Activated naive CD4-positive, alpha-beta T cell treated with anti-CD3 and anti-CD28 coated beads for 36 hours (primary cell): ENCODE results near the gene CCDC85B. TPM values are rescaled to one million over a fixed set of nuclear protein-coding genes. Genes with fewer than 3 reads are reported as not detected.
A peak's percentile ranks its signal among the peaks of the same experiment; 100 is the strongest.

Experiments used
- CTCF ChIA-PET: fragments of 350-600 bp; sonication (Branson Sonifier 250); formaldehyde crosslinking; loops from one replicate; lab custom pipeline; 2021; ENCODE audit warnings: antibody characterized with exemption; lab: Charles Lee
- DNase-seq: peaks from one replicate; pipeline ENCODE4 v3.0.0-alpha.2; 2020
- H3K27ac Mint-ChIP-seq: one replicate; pipeline ENCODE4 v1.8.0; 2021; ENCODE audit warnings: mild to moderate bottlenecking, mixed read lengths
- H3K27me3 Mint-ChIP-seq: one replicate; pipeline ENCODE4 v1.8.0; 2021; ENCODE audit warnings: low read depth, mixed read lengths
- H3K36me3 Mint-ChIP-seq: one replicate; pipeline ENCODE4 v1.8.0; 2021; ENCODE audit warnings: low read depth, mixed read lengths
- H3K4me1 Mint-ChIP-seq: one replicate; pipeline ENCODE4 v1.8.0; 2021; ENCODE audit warnings: low read depth, mixed read lengths
- H3K4me3 Mint-ChIP-seq: one replicate; pipeline ENCODE4 v1.8.0; 2021; ENCODE audit warnings: mild to moderate bottlenecking, moderate library complexity, mixed read lengths
- H3K9me3 Mint-ChIP-seq: one replicate; pipeline ENCODE4 v1.8.0; 2021; ENCODE audit warnings: mixed read lengths
- intact Hi-C: fragments of 100-400 bp; cut with micrococcal nuclease; formaldehyde crosslinking; loops from one replicate; pipeline ENCODE4 v1.15.1; 2023
- total RNA-seq, 2 experiments: library from RNA; stranded (reverse); gene quantifications; one replicate each; pipeline ENCODE4 v1.2.3, GENCODE V29; 2021

CCDC85B gene
- total RNA-seq, 2 experiments from 2014 or later: 27.6 to 29.0 TPM

- CTCF ChIA-PET: interaction anchor here (0.6 to 5.0 kb wide), 7 partner anchors 9 to 439 kb away, joined by 3 to 57 read pairs (median 3); partner anchors contain the start of genes FIBP, KAT5 and MUS81
- H3K27ac Mint-ChIP-seq: no peak overlapping the region
- no peaks in the 10 kb centered on the region for H3K9me3 Mint-ChIP-seq
- H3K27me3 Mint-ChIP-seq: no peaks in the 10 kb centered on the region
- intact Hi-C loops: loop anchor here (2.0 kb wide), 2 partner anchors 13 to 17 kb away; partner anchors contain the start of genes CFL1 and FIBP
- no peak for DNase-seq
- peak overlapping the region; percentile 38 for H3K4me3 Mint-ChIP-seq
- H3K36me3 Mint-ChIP-seq: peaks cover 6% of the 10 kb centered on the region
- peaks cover 15% of the 10 kb centered on the region for H3K4me1 Mint-ChIP-seq
Observed at GRCh38 chr11:65871811-65872548, 18.5 kb upstream of the CCDC85B start.

DNA sequence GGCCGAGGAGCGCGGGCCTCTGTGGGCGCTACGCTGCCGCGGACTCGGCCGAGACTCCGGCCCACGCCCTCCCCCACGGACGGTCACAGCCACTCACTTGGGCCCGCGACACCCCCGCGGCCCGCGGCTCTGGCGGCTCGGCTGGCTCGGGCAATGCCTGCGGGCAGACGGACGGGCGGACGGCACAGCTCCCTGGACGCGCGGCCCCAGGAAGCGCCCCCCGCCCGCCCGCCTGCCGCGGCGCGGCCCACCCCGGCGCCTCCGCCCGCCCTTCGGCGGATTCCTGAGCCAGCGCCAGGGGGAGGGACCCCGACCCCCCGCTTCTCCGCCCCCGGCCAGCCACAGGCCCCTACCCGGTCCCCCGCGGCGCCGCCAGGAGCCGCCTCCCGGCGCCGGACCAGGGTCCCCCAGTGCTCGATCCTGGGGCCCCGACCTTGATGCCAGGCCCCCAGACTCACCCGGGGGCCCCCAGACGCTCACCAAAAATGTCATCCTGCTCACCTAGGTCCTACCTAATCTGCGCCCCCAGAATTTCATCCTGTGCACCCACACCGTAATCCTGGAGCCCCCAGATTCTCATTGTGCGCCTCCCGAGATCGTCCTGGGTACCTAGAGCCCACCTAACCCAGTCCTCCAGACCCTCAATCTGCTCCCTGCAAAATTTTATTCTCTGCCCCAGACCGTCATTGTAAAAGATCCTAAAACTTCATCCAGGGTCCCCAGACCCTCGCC lies 17.7 kb upstream of the CCDC85B start, which contains the start of gene EFEMP2:
TSS of gene EFEMP2 (minus strand) at position 215 of the 732 bp plus-strand sequence. CDS start 446 bp downstream, outside the sequence.
- Mint-ChIP-seq H3K4me3 (peak within 1 kb of the TSS; percentile 87), H3K27ac (peak within 1 kb of the TSS; percentile 82), H3K36me3 (no peaks in the 10 kb centered on the region), H3K27me3 (no peaks in the 10 kb centered on the region), H3K4me1 (peaks cover 15% of the 10 kb centered on the region), H3K9me3 (no peaks in the 10 kb centered on the region)
- intact Hi-C loops: loop anchor here (2.0 kb wide), 2 partner anchors 14 to 16 kb away; partner anchors contain the start of genes CFL1 and FIBP
- CTCF ChIA-PET: interaction anchor here (0.6 to 5.0 kb wide), 3 partner anchors 13 to 103 kb away, joined by 3 to 57 read pairs (median 22); partner anchors contain the start of genes FIBP and MUS81
- no peak for DNase-seq

GRCh38 chr11:65873318-65874156 lies 16.9 kb upstream of the CCDC85B start:
- intact Hi-C loops: loop anchor here (2.0 kb wide), 2 partner anchors 15 kb away; partner anchors contain the start of genes CFL1 and FIBP
- Mint-ChIP-seq H3K27ac (peak overlapping the region; percentile 82), H3K36me3 (no peaks in the 10 kb centered on the region), H3K4me1 (peaks cover 17% of the 10 kb centered on the region), H3K27me3 (no peaks in the 10 kb centered on the region), H3K9me3 (no peaks in the 10 kb centered on the region), H3K4me3 (peak overlapping the region; percentile 87)
- CTCF ChIA-PET: interaction anchor here (0.8 to 1.7 kb wide), 7 partner anchors 10 to 57 kb away, joined by 3 to 31 read pairs (median 7); partner anchors contain the start of genes FIBP and MUS81
- DNase-seq: peak; percentile 98

DNA sequence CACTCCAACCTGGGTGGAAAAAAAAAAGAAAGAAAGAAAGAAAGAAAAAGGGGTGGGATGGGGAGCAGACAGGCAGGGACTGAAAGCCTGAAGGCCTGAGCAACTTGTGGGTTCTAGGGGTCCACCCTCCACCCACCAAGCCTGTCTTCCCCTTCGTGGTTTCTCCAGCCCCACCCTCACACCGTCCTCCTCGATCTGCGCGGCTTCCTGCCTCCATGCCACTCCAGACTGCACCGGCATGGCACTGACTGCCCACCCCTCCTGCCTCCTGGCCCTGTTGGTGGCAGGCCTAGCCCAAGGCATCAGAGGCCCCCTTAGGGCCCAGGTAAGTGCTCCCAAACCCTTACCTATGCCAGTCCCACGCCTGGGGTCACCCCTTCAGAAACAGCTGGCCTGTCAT lies 10.9 kb upstream of the CCDC85B start, which contains the start of gene CTSW:
TSS of gene CTSW (plus strand) at position 221 of the 400 bp plus-strand sequence. CDS start at position 239, 18 bp downstream.
- CTCF ChIA-PET: interaction anchor here (14.7 kb wide), 1 partner anchor 19 kb away, joined by 178 read pairs; the partner anchor contains the start of genes CFL1 and MUS81
- H3K9me3 Mint-ChIP-seq: no peaks in the 10 kb centered on the region
- H3K27ac Mint-ChIP-seq: peak within 1 kb of the TSS; percentile 12
- intact Hi-C loops: no loop called here
- H3K4me3 Mint-ChIP-seq: peak within 1 kb of the TSS; percentile 15
- peaks cover 8% of the 10 kb centered on the region for H3K36me3 Mint-ChIP-seq
- H3K27me3 Mint-ChIP-seq: no peaks in the 10 kb centered on the region
- peaks cover 44% of the 10 kb centered on the region for H3K4me1 Mint-ChIP-seq
- peak; percentile 42 for DNase-seq

DNA sequence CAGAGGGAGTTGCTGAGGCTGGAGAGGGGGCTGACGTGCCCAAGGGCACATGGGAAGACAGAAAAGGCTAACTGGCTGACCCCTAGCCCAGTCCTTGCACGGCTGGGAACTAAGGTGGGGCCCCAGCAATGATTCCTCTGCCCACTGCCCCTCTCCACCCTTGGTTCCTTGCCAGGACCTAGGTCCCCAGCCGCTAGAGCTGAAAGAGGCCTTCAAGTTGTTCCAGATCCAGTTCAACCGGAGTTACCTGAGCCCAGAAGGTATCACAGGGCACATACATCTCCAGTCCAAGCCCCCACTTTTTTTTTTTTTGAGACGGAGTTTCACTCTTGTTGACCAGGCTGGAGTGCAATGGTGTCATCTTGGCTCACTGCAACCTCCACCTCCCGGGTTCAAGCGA lies 10.4 kb upstream of the CCDC85B start:
- no peak for DNase-seq
- no peaks in the 10 kb centered on the region for H3K9me3 Mint-ChIP-seq
- intact Hi-C loops: no loop called here
- no peak overlapping the region for H3K27ac Mint-ChIP-seq
- H3K27me3 Mint-ChIP-seq: no peaks in the 10 kb centered on the region
- CTCF ChIA-PET: interaction anchor here (14.7 kb wide), 1 partner anchor 19 kb away, joined by 178 read pairs; the partner anchor contains the start of genes CFL1 and MUS81
- H3K4me3 Mint-ChIP-seq: no peak overlapping the region
- H3K4me1 Mint-ChIP-seq: peaks cover 48% of the 10 kb centered on the region
- peaks cover 12% of the 10 kb centered on the region for H3K36me3 Mint-ChIP-seq

DNA sequence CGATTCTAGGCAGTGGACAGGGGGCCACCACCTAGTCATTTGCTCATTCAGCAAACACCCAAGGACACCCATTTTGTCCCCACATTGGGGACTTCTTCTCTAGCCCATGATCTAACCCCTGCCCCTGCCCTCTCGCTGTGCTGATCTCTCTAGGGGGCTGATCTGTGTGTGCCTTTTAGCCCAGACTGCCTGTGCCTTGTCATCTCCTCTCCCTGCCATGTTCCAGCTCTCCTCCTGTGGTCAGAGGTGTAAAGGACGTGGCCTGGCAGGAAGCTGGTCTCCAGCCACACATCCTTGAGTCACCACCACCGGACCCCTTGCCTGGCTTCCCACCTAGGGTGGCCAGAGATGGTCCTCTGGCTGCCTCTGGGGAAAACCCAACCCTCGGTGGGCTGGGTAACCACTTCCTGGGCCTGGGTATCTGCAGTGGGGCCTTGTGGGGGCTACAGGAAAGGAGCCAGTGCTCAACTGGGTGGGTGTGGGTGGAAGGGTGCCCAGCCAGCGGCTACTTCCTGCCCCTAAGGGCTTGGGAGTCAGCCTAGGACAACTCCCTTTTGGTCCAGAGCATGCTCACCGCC lies 9.5 kb upstream of the CCDC85B start:
- intact Hi-C loops: no loop called here
- Mint-ChIP-seq H3K9me3 (no peaks in the 10 kb centered on the region), H3K4me1 (peaks cover 51% of the 10 kb centered on the region), H3K4me3 (no peak overlapping the region), H3K27me3 (no peaks in the 10 kb centered on the region), H3K36me3 (peaks cover 15% of the 10 kb centered on the region), H3K27ac (peak overlapping the region; percentile 7)
- DNase-seq: no peak
- CTCF ChIA-PET: interaction anchor here (0.6 to 14.7 kb wide), 2 partner anchors 20 to 465 kb away, joined by 3 to 178 read pairs; partner anchors contain the start of genes CFL1 and MUS81

- Mint-ChIP-seq H3K4me3 (no peak overlapping the region), H3K9me3 (no peaks in the 10 kb centered on the region), H3K4me1 (peaks cover 58% of the 10 kb centered on the region), H3K27ac (no peak overlapping the region), H3K27me3 (no peaks in the 10 kb centered on the region), H3K36me3 (peaks cover 25% of the 10 kb centered on the region)
- DNase-seq: no peak
- CTCF ChIA-PET: interaction anchor here (0.7 to 14.7 kb wide), 4 partner anchors 8 to 112 kb away, joined by 3 to 178 read pairs (median 3); partner anchors contain the start of genes CCDC85B, CFL1 and MUS81
- intact Hi-C loops: no loop called here
Observed at GRCh38 chr11:65882120-65883057, 8.1 kb upstream of the CCDC85B start.

GRCh38 chr11:65883058-65883761 lies 7.3 kb upstream of the CCDC85B start:
- Mint-ChIP-seq H3K27ac (no peak overlapping the region), H3K9me3 (no peaks in the 10 kb centered on the region), H3K27me3 (no peaks in the 10 kb centered on the region), H3K4me3 (no peak overlapping the region), H3K36me3 (peaks cover 27% of the 10 kb centered on the region), H3K4me1 (peaks cover 64% of the 10 kb centered on the region)
- intact Hi-C loops: no loop called here
- no peak for DNase-seq
- CTCF ChIA-PET: interaction anchor here (0.7 to 14.7 kb wide), 13 partner anchors 12 to 112 kb away, joined by 3 to 178 read pairs (median 10); partner anchors contain the start of genes CFL1, EFEMP2 and MUS81

DNA sequence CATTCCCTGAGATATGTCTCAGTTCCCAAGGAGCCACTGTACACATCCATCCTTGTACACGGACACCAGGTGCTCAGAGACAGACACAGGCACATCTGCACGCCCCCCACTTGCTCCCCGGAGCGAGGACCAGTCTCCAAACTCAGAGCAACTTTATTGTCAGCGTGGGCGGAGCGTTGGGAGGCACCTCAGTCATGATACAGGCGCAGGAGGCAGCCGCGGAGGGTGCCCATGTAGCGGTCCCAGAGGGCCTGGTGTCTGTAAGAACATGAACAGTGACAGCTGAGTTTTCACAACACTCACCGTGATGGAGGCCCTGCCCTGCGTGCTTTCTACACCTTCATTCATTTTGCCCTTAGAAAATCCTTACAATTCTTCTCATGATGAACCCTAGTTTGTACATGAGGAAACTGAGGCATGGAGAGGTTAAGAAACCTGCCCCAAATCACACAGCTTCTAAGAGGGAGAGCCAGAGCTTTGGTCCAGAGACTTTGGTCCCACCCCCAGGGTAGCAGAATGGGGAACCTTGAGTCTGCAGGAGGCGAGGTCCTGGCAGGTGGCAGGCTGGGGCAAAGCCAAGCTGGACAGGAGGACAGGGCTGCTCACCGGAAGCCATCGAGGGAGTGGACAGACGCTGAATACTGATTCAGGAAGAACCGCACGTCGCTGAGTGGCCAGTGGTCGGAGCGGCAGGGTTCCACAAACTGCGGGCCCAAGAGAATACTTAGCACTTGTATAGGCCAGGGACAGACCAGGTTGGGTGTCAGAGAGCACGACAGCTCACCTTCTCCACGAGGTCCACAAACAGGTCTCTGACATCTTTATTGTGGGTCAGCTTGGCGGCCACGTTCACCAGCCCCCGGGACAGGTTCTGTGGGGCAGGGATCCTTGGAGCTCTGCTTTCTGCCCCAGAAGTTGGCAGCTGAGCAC lies 6.4 kb upstream of the CCDC85B start:
- intact Hi-C loops: loop anchor here (1.0 to 2.0 kb wide), 2 partner anchors 27 to 105 kb away; no protein-coding TSS in a partner anchor
- H3K36me3 Mint-ChIP-seq: peaks cover 29% of the 10 kb centered on the region
- peak overlapping the region; percentile 80 for H3K27ac Mint-ChIP-seq
- H3K9me3 Mint-ChIP-seq: no peaks in the 10 kb centered on the region
- no peaks in the 10 kb centered on the region for H3K27me3 Mint-ChIP-seq
- H3K4me3 Mint-ChIP-seq: no peak overlapping the region
- no peak for DNase-seq
- H3K4me1 Mint-ChIP-seq: peaks cover 63% of the 10 kb centered on the region
- CTCF ChIA-PET: interaction anchor here (0.6 to 14.7 kb wide), 43 partner anchors 10 to 1101 kb away, joined by 3 to 178 read pairs (median 5); partner anchors contain the start of genes CFL1, EFEMP2, MUS81 and SART1
